Chondrocyte (in vitro differentiated cells): ENCODE data around the gene PPP1R14D. TPM values are rescaled to one million over a fixed set of nuclear protein-coding genes. Genes with fewer than 3 reads are reported as not detected.

ENCODE experiments used
- DNase-seq: peaks from one replicate; pipeline ENCODE4 v3.0.0; 2021; ENCODE audit warnings: mixed read lengths, low spot score
- H3K27ac Mint-ChIP-seq: one replicate; pipeline ENCODE4 v1.8.0; 2021; ENCODE audit warnings: mild to moderate bottlenecking, moderate library complexity, mixed read lengths; ENCODE audit not compliant: unreplicated experiment
- H3K27me3 Mint-ChIP-seq: 2 replicates; pipeline ENCODE4 v1.8.0; 2021; ENCODE audit warnings: low read depth, mixed read lengths
- H3K36me3 Mint-ChIP-seq: 2 replicates; pipeline ENCODE4 v1.8.0; 2021; ENCODE audit warnings: low read depth, mixed read lengths
- H3K4me1 Mint-ChIP-seq: 2 replicates; pipeline ENCODE4 v1.8.0; 2021; ENCODE audit warnings: low read depth, mild to moderate bottlenecking, mixed read lengths
- H3K4me3 Mint-ChIP-seq: one replicate; pipeline ENCODE4 v1.8.0; 2021; ENCODE audit warnings: mild to moderate bottlenecking, moderate library complexity, mixed read lengths; ENCODE audit not compliant: unreplicated experiment
- H3K9me3 Mint-ChIP-seq: 2 replicates; pipeline ENCODE4 v1.8.0; 2021; ENCODE audit warnings: low read depth, mixed read lengths
- CTCF ChIP-seq: fragments of 200-600 bp; sonication (generic); IDR thresholded peaks from 2 replicates; pipeline ENCODE4 v1.5.0; 2021; ENCODE audit warnings: antibody characterized with exemption, mild to moderate bottlenecking, moderate library complexity
- total RNA-seq: library from RNA; stranded (reverse); gene quantifications from 3 replicates; pipeline ENCODE4 v1.2.1, GENCODE V29; 2021

The PPP1R14D gene
- total RNA-seq, 1 donor from 2014 or later, result not detected

DNA sequence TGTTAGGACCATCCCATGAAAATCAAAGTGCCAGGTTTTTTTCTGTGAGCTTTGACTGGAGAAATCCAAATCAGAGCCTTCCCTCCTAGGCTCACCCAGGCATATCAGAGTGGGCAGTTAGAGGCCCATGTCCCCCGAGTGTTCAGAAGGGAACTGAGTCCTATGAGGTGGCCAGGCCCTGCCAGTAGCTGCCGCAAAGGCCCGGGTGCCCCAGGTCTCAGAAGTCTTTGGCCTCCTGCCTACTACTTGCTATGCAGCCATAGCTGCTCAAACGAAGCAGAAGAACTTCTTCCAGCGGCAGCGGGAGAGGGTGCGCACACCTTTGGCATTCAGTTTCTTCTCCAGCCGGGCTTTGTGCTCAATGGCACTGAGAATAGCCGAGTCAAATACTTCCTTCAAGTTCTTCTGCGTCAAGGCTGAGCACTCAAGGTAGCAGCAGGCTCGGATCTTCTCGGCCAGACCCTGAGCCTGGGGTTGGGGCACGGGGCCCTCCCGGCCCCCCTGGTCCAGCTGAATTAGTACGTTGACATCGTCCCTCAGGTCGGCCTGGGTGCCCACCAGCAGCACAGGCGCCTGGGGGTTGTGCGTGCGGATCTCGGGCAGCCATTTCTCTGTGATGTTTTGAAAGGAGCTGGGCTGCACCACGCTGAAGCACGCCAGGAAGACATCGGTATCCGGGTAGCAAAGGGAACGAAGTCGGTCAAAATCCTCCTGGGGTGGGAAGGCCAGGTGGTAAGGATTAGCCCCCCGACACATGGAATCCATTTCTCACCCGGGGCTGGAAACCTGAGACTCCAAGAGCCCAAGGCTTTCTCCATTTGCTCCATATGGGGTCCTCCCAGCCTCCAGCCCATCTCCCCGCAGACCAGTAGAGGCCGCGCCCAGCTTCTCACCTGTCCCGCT, 44.5 kb upstream of the PPP1R14D start:
- no peak for DNase-seq
- Mint-ChIP-seq H3K36me3 (no peaks in the 10 kb centered on the region), H3K27ac (no peak overlapping the region), H3K27me3 (peaks cover 8% of the 10 kb centered on the region), H3K4me1 (peaks cover 6% of the 10 kb centered on the region), H3K4me3 (peak overlapping the region; percentile 68), H3K9me3 (no peaks in the 10 kb centered on the region)
- no peak for TF ChIP-seq CTCF

DNA sequence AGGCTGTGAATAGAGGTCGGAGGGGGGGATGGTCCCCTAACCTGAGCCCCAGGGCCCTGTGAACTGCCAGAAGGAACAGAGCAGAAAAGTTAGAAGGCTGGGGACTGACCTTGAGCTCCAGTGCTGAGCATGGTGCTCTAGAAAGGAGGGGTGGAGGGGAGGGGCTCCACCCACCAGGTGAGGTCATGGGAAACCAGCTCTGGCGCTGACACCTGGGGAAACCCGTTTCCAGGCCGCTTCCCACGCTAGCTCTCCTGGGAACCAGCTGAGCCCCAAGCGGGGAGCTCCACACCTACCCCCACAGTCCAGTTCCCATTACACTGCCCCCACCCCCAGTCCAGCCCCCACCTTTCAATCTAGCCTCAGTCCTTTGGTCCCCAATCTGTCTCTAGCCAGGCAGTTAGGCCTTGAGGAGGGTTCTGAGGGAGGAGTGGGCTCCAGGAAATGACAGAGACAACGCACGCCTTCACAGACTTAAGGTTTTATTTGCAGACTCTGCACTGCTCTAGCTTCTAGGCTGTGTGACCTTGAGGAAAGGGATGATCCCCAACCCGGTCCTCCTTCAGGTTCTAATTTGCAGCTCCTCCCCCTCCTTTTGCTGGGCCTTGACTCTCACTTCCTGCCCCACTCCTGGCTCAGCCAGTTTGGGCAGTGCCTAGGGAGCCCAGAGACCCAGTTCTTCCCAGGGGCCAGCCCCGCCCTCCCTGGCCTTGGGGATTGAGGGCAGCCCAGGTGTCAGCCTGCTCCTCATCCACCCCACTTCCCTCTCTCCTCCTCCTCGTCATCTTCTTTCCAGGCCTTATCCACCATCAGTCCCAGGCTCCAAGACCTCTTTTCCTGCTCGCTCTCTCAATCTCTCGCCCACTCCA, 43.5 kb upstream of the PPP1R14D start:
- H3K4me1 Mint-ChIP-seq, result peaks cover 6% of the 10 kb centered on the region
- H3K4me3 Mint-ChIP-seq, result no peak overlapping the region
- no peaks in the 10 kb centered on the region for H3K9me3 Mint-ChIP-seq
- no peak overlapping the region for H3K27ac Mint-ChIP-seq
- no peaks in the 10 kb centered on the region for H3K36me3 Mint-ChIP-seq
- peaks cover 8% of the 10 kb centered on the region for H3K27me3 Mint-ChIP-seq
- DNase-seq, result no peak
- no peak for TF ChIP-seq CTCF

GRCh38 chr15:40870716-40871115, 42.2 kb upstream of the PPP1R14D start:
- Mint-ChIP-seq H3K27me3 (peaks cover 8% of the 10 kb centered on the region), H3K4me1 (peaks cover 12% of the 10 kb centered on the region), H3K4me3 (no peak overlapping the region), H3K9me3 (no peaks in the 10 kb centered on the region), H3K27ac (no peak overlapping the region), H3K36me3 (no peaks in the 10 kb centered on the region)
- no peak for TF ChIP-seq CTCF
- no peak for DNase-seq

- Mint-ChIP-seq H3K36me3 (no peaks in the 10 kb centered on the region), H3K4me1 (peaks cover 14% of the 10 kb centered on the region), H3K27ac (no peak overlapping the region), H3K4me3 (no peak overlapping the region), H3K9me3 (no peaks in the 10 kb centered on the region), H3K27me3 (peaks cover 8% of the 10 kb centered on the region)
- no peak for TF ChIP-seq CTCF
- no peak for DNase-seq
Measured at GRCh38 chr15:40869686-40870085, 41.2 kb upstream of the PPP1R14D start.

- H3K27me3 Mint-ChIP-seq, result peaks cover 2% of the 10 kb centered on the region
- TF ChIP-seq CTCF, result no peak
- H3K9me3 Mint-ChIP-seq, result no peaks in the 10 kb centered on the region
- no peak overlapping the region for H3K4me3 Mint-ChIP-seq
- no peaks in the 10 kb centered on the region for H3K36me3 Mint-ChIP-seq
- peaks cover 13% of the 10 kb centered on the region for H3K4me1 Mint-ChIP-seq
- DNase-seq, result no peak
- H3K27ac Mint-ChIP-seq, result no peak overlapping the region
Measured at GRCh38 chr15:40867199-40867598, 38.7 kb upstream of the PPP1R14D start.
